HEK293 (cell line): ENCODE measurements around the gene HAUS5.

Experiments used
- EGR2 ChIP-seq: fragments of 450-650 bp; formaldehyde crosslinking; IDR thresholded peaks from 2 replicates; pipeline ENCODE4 v1.5.1; 2016; ENCODE audit warnings: low read depth, missing biosample characterization, missing genetic modification characterization
- GLIS2 ChIP-seq: fragments of 450-650 bp; formaldehyde crosslinking; IDR thresholded peaks from 2 replicates; pipeline ENCODE4 v1.5.1; 2016; ENCODE audit warnings: missing biosample characterization, missing genetic modification characterization
- OVOL3 ChIP-seq: fragments of 450-650 bp; formaldehyde crosslinking; IDR thresholded peaks from 2 replicates; pipeline ENCODE4 v1.5.1; 2016; ENCODE audit warnings: missing biosample characterization, missing genetic modification characterization
- PRDM4 ChIP-seq: fragments of 450-650 bp; formaldehyde crosslinking; IDR thresholded peaks from 2 replicates; pipeline ENCODE4 v1.5.1; 2017; ENCODE audit warnings: missing biosample characterization, missing genetic modification characterization
- SCRT2 ChIP-seq: fragments of 450-650 bp; formaldehyde crosslinking; IDR thresholded peaks from 2 replicates; pipeline ENCODE4 v1.5.1; 2016; ENCODE audit warnings: missing biosample characterization, missing genetic modification characterization
- SP2 ChIP-seq: fragments of 450-650 bp; formaldehyde crosslinking; IDR thresholded peaks from 2 replicates; pipeline ENCODE4 v1.5.1; 2016; ENCODE audit warnings: missing biosample characterization, missing genetic modification characterization
- TCF7L2 ChIP-seq: IDR thresholded peaks from 2 replicates; pipeline ENCODE4 v1.6.1; 2011; ENCODE audit warnings: low read depth, mild to moderate bottlenecking, inconsistent platforms, low read length, moderate library complexity, borderline replicate concordance
- ZBTB21 ChIP-seq: fragments of 450-650 bp; formaldehyde crosslinking; IDR thresholded peaks from 2 replicates; pipeline ENCODE4 v1.5.1; 2017; ENCODE audit warnings: missing biosample characterization, missing genetic modification characterization
- ZBTB48 ChIP-seq: fragments of 450-650 bp; formaldehyde crosslinking; IDR thresholded peaks from 2 replicates; pipeline ENCODE4 v1.5.1; 2016; ENCODE audit warnings: missing biosample characterization, missing genetic modification characterization
- ZBTB49 ChIP-seq: fragments of 450-650 bp; formaldehyde crosslinking; IDR thresholded peaks from 2 replicates; pipeline ENCODE4 v1.5.1; 2016; ENCODE audit warnings: missing biosample characterization, missing genetic modification characterization, low read depth
- ZEB2 ChIP-seq: fragments of 450-650 bp; formaldehyde crosslinking; IDR thresholded peaks from 2 replicates; pipeline ENCODE4 v1.5.1; 2016; ENCODE audit warnings: missing biosample characterization, missing genetic modification characterization
- ZFHX2 ChIP-seq: fragments of 450-650 bp; formaldehyde crosslinking; conservative IDR thresholded peaks from 2 replicates; pipeline ENCODE4 v1.5.1; 2016; ENCODE audit warnings: missing biosample characterization, missing genetic modification characterization
- ZFP3 ChIP-seq: fragments of 450-650 bp; formaldehyde crosslinking; IDR thresholded peaks from 2 replicates; pipeline ENCODE4 v1.5.1; 2016; ENCODE audit warnings: low read depth, missing biosample characterization, missing genetic modification characterization
- ZNF10 ChIP-seq: fragments of 450-650 bp; formaldehyde crosslinking; IDR thresholded peaks from 2 replicates; pipeline ENCODE4 v1.5.1; 2017; ENCODE audit warnings: missing biosample characterization, missing genetic modification characterization
- ZNF146 ChIP-seq: fragments of 450-650 bp; formaldehyde crosslinking; IDR thresholded peaks from 2 replicates; pipeline ENCODE4 v1.5.1; 2016; ENCODE audit warnings: missing biosample characterization, missing genetic modification characterization
- ZNF175 ChIP-seq: fragments of 450-650 bp; formaldehyde crosslinking; IDR thresholded peaks from 2 replicates; pipeline ENCODE4 v1.5.1; 2016; ENCODE audit warnings: missing biosample characterization, missing genetic modification characterization
- ZNF2 ChIP-seq: fragments of 450-650 bp; formaldehyde crosslinking; IDR thresholded peaks from 2 replicates; pipeline ENCODE4 v1.5.1; 2016; ENCODE audit warnings: missing biosample characterization, missing genetic modification characterization
- ZNF23 ChIP-seq: fragments of 450-650 bp; formaldehyde crosslinking; IDR thresholded peaks from 2 replicates; pipeline ENCODE4 v1.5.1; 2016; ENCODE audit warnings: missing biosample characterization, missing genetic modification characterization, borderline replicate concordance
- ZNF26 ChIP-seq: fragments of 450-650 bp; formaldehyde crosslinking; IDR thresholded peaks from 2 replicates; pipeline ENCODE4 v1.5.1; 2016; ENCODE audit warnings: missing biosample characterization, missing genetic modification characterization
- ZNF311 ChIP-seq: fragments of 450-650 bp; formaldehyde crosslinking; IDR thresholded peaks from 2 replicates; pipeline ENCODE4 v1.5.1; 2017; ENCODE audit warnings: missing biosample characterization, missing genetic modification characterization, borderline replicate concordance
- ZNF324 ChIP-seq: fragments of 450-650 bp; formaldehyde crosslinking; IDR thresholded peaks from 2 replicates; pipeline ENCODE4 v1.5.1; 2016; ENCODE audit warnings: missing biosample characterization, missing genetic modification characterization
- ZNF529 ChIP-seq: fragments of 450-650 bp; formaldehyde crosslinking; IDR thresholded peaks from 2 replicates; pipeline ENCODE4 v1.5.1; 2017; ENCODE audit warnings: missing genetic modification characterization, missing biosample characterization; ENCODE audit not compliant: insufficient replicate concordance
- ZNF558 ChIP-seq: fragments of 450-650 bp; formaldehyde crosslinking; IDR thresholded peaks from 2 replicates; pipeline ENCODE4 v1.5.1; 2016; ENCODE audit warnings: missing biosample characterization, missing genetic modification characterization
- ZNF561 ChIP-seq: fragments of 450-650 bp; IDR thresholded peaks from 2 replicates; pipeline ENCODE4 v1.5.1; 2018; ENCODE audit warnings: missing biosample characterization, missing genetic modification characterization, borderline replicate concordance
- ZNF571 ChIP-seq: fragments of 450-650 bp; formaldehyde crosslinking; IDR thresholded peaks from 2 replicates; pipeline ENCODE4 v1.5.0; 2017; ENCODE audit warnings: missing biosample characterization, missing genetic modification characterization
- ZNF580 ChIP-seq: fragments of 450-650 bp; formaldehyde crosslinking; IDR thresholded peaks from 2 replicates; pipeline ENCODE4 v1.5.1; 2016; ENCODE audit warnings: missing biosample characterization, missing genetic modification characterization
- ZNF610 ChIP-seq: fragments of 450-650 bp; formaldehyde crosslinking; IDR thresholded peaks from 2 replicates; pipeline ENCODE4 v1.5.1; 2016; ENCODE audit warnings: missing biosample characterization, missing genetic modification characterization, borderline replicate concordance
- ZNF621 ChIP-seq: fragments of 450-650 bp; formaldehyde crosslinking; IDR thresholded peaks from 2 replicates; pipeline ENCODE4 v1.5.1; 2017; ENCODE audit warnings: missing biosample characterization, missing genetic modification characterization
- ZNF629 ChIP-seq: fragments of 450-650 bp; formaldehyde crosslinking; IDR thresholded peaks from 2 replicates; pipeline ENCODE4 v1.5.1; 2017; ENCODE audit warnings: missing biosample characterization, missing genetic modification characterization
- ZNF658 ChIP-seq: fragments of 450-650 bp; formaldehyde crosslinking; IDR thresholded peaks from 2 replicates; pipeline ENCODE4; 2016; ENCODE audit warnings: missing biosample characterization, missing genetic modification characterization
- TF ChIP-seq, protein P1 (sequence below): IDR thresholded peaks from 2 replicates; pipeline ENCODE4 v1.6.1; 2011; ENCODE audit warnings: mild to moderate bottlenecking, low read depth, low read length, borderline replicate concordance
- TF ChIP-seq, protein P2 (sequence below): fragments of 450-650 bp; formaldehyde crosslinking; IDR thresholded peaks from 2 replicates; pipeline ENCODE4 v1.5.1; 2017; ENCODE audit warnings: missing biosample characterization, missing genetic modification characterization

HAUS5 gene

GRCh38 chr19:35673121-35673804 is 60.7 kb downstream of the HAUS5 start (continued):
- TF ChIP-seq EGR2 (tag by site-specific recombination): no peak
- no peak for TF ChIP-seq TCF7L2
- no peak for TF ChIP-seq ZNF558 (tag by site-specific recombination)
- no peak for TF ChIP-seq ZNF146 (tag by site-specific recombination)
- TF ChIP-seq ZNF23: no peak
- no peak for TF ChIP-seq ZNF658 (tag by site-specific recombination)
- peak; percentile 44 for TF ChIP-seq ZFHX2 (tag by site-specific recombination)
- no peak for TF ChIP-seq ZNF580 (tag by site-specific recombination)
- TF ChIP-seq ZNF324 (tag by site-specific recombination): no peak
- 0 out of 2 replicates have a peak, but pooled peaks have one; percentile 25 for TF ChIP-seq ZNF2 (tag by site-specific recombination)
- TF ChIP-seq, protein P1, sequence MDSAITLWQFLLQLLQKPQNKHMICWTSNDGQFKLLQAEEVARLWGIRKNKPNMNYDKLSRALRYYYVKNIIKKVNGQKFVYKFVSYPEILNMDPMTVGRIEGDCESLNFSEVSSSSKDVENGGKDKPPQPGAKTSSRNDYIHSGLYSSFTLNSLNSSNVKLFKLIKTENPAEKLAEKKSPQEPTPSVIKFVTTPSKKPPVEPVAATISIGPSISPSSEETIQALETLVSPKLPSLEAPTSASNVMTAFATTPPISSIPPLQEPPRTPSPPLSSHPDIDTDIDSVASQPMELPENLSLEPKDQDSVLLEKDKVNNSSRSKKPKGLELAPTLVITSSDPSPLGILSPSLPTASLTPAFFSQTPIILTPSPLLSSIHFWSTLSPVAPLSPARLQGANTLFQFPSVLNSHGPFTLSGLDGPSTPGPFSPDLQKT: no peak
- TF ChIP-seq ZNF571 (tag by site-specific recombination): no peak
- TF ChIP-seq GLIS2 (tag by site-specific recombination): 0 out of 2 replicates have a peak, but pooled peaks have one; percentile 43
- no peak for TF ChIP-seq SCRT2
- peak; percentile 62 for TF ChIP-seq ZNF629
- TF ChIP-seq PRDM4: no peak
- no peak for TF ChIP-seq ZBTB48 (tag by site-specific recombination)
- no peak for TF ChIP-seq ZNF621
- TF ChIP-seq ZBTB21 (tag by site-specific recombination): 0 out of 2 replicates have a peak, but pooled peaks have one; percentile 7
- no peak for TF ChIP-seq ZNF529 (tag by site-specific recombination)
- no peak for TF ChIP-seq ZNF26 (tag by site-specific recombination)
- TF ChIP-seq SP2: peak; percentile 87
- TF ChIP-seq ZNF10 (tag by site-specific recombination): peak; percentile 21; the same call in 1 of the 2 replicates
- TF ChIP-seq ZNF311 (tag by site-specific recombination): no peak
- TF ChIP-seq ZNF175 (tag by site-specific recombination): no peak
- 0 out of 2 replicates have a peak, but pooled peaks have one; percentile 39 for TF ChIP-seq ZEB2 (tag by site-specific recombination)
- no peak for TF ChIP-seq OVOL3 (tag by site-specific recombination)
- TF ChIP-seq ZNF561 (tag by site-specific recombination): no peak
- no peak for TF ChIP-seq ZFP3 (tag by site-specific recombination)
- TF ChIP-seq ZBTB49 (tag by site-specific recombination): no peak
- no peak for TF ChIP-seq ZNF610 (tag by site-specific recombination)
- TF ChIP-seq, protein P2, sequence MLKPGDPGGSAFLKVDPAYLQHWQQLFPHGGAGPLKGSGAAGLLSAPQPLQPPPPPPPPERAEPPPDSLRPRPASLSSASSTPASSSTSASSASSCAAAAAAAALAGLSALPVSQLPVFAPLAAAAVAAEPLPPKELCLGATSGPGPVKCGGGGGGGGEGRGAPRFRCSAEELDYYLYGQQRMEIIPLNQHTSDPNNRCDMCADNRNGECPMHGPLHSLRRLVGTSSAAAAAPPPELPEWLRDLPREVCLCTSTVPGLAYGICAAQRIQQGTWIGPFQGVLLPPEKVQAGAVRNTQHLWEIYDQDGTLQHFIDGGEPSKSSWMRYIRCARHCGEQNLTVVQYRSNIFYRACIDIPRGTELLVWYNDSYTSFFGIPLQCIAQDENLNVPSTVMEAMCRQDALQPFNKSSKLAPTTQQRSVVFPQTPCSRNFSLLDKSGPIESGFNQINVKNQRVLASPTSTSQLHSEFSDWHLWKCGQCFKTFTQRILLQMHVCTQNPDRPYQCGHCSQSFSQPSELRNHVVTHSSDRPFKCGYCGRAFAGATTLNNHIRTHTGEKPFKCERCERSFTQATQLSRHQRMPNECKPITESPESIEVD: no peak
